Measurements from ENCODE around the gene LRP1B.

DNA sequence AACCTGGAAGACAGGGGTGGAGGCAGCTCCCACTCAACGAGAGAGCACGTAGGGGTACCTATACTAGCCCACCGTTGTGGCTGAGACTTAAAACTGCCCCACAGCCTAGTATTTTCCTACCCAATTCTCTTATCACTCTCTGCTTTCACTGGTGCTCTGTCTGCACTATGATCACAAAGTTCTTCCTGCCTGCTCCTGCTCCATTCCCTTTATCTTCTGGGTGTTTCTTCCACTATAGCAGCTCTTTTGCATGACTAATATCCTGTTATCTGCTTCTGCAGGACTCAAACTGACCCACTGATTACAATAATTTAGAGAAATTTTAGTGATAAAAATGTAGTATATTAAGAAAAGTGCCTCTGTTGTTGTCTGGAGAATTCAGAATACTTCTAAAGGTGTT lies 184.8 kb downstream of the LRP1B start:
- TF ChIP-seq, protein P1, sequence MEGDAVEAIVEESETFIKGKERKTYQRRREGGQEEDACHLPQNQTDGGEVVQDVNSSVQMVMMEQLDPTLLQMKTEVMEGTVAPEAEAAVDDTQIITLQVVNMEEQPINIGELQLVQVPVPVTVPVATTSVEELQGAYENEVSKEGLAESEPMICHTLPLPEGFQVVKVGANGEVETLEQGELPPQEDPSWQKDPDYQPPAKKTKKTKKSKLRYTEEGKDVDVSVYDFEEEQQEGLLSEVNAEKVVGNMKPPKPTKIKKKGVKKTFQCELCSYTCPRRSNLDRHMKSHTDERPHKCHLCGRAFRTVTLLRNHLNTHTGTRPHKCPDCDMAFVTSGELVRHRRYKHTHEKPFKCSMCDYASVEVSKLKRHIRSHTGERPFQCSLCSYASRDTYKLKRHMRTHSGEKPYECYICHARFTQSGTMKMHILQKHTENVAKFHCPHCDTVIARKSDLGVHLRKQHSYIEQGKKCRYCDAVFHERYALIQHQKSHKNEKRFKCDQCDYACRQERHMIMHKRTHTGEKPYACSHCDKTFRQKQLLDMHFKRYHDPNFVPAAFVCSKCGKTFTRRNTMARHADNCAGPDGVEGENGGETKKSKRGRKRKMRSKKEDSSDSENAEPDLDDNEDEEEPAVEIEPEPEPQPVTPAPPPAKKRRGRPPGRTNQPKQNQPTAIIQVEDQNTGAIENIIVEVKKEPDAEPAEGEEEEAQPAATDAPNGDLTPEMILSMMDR (IDR thresholded peaks at IDR 0.05; ENCODE audit: poor library complexity, severe bottlenecking) = no peak
- no peak for TF ChIP-seq RAD21 (conservative IDR thresholded peaks at IDR 0.05)

All from neural cell (in vitro differentiated cells).